Activated naive CD4-positive, alpha-beta T cell treated with anti-CD3 and anti-CD28 coated beads, Interleukin-2, amount 10 ng/mL, durations not matched to agents 7 days and 5 days (primary cell): ENCODE measurements around the gene GDPD5.

Experiments
- CTCF ChIA-PET: fragments of 350-600 bp; sonication (Branson Sonifier 250); formaldehyde crosslinking; loops from one replicate; lab custom pipeline; 2021; ENCODE audit warnings: antibody characterized with exemption; lab: Charles Lee
- DNase-seq: peaks from one replicate; pipeline ENCODE4 v3.0.0-alpha.2; 2020
- H3K27ac Mint-ChIP-seq: one replicate; pipeline ENCODE4 v1.8.0; 2021; ENCODE audit warnings: mild to moderate bottlenecking, moderate library complexity, mixed read lengths
- H3K27me3 Mint-ChIP-seq: one replicate; pipeline ENCODE4 v1.8.0; 2021; ENCODE audit warnings: mild to moderate bottlenecking, mixed read lengths
- H3K36me3 Mint-ChIP-seq: one replicate; pipeline ENCODE4 v1.8.0; 2021; ENCODE audit warnings: mixed read lengths
- H3K4me1 Mint-ChIP-seq: one replicate; pipeline ENCODE4 v1.8.0; 2021; ENCODE audit warnings: mixed read lengths
- H3K4me3 Mint-ChIP-seq: one replicate; pipeline ENCODE4 v1.8.0; 2021; ENCODE audit warnings: mild to moderate bottlenecking, moderate library complexity, mixed read lengths
- H3K9me3 Mint-ChIP-seq: one replicate; pipeline ENCODE4 v1.8.0; 2021; ENCODE audit warnings: mixed read lengths

Gene GDPD5

DNA sequence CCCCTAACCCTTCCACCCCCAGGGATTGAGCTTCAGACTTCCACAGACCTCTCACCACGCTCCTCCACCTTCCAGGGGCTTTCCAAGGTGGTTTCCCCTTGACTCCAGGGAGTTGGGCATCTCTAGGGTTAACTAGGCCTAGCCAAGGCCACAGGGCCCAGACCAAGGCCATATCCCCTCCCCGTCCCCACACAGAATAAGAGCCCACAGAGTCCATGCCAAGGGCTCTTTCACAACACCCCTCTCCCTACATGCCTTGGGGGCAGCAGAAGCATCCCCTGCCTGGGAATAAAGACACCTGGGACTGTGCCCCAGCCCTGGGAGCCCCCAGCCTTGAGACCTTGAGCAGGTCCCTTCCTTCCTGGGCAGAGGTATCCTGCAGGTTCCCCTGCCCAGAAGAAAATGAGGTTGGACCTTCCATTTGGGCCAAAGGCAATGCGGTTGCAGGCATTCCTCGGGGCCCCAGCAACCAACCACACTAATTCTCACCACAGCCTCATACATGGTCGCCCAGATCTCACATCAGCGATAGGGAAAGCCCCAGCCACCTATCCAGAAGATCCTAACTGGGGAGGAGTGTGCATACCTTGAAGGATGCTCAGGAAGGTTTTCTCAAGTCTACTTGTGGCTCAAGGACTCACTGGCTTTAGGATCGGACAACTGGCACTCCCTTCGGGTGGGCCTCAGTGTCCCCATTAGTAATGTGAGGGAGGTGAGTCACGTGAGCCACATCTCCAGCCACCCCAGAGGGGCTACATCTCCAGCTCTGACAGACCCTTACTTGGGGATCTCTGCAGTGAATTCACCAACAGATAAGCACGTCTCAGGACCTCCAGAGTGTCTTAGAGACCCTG is 1.7 kb downstream of the GDPD5 start:
- Mint-ChIP-seq H3K4me1 (peaks cover 31% of the 10 kb centered on the region), H3K27me3 (peaks cover 64% of the 10 kb centered on the region), H3K4me3 (peak overlapping the region; percentile 86), H3K36me3 (peaks cover 4% of the 10 kb centered on the region), H3K9me3 (no peaks in the 10 kb centered on the region), H3K27ac (no peak overlapping the region)
- CTCF ChIA-PET, result interaction anchor here (1.4 to 3.8 kb wide), 4 partner anchors 9 to 79 kb away, joined by 4 to 13 read pairs (median 6); no protein-coding TSS in a partner anchor
- DNase-seq, result no peak

DNA sequence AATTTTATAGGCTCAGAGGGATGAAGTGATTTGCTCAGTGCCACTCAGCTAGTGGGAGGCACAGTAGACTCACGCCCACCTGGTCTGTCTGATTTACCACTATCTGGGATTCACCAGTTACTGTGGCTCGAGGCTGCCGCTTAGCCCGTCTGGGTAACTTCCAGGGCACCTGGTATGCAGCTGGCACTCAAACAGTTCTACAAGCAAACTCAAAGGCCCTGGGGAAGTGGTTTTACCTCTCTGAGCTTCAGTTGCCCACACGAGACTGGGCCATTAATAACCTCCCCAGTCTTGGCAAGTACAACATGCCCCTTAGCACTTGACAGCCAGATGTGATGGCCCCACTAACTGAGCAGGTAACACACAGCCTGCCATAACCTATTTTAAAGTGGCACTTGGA is 2.6 kb downstream of the GDPD5 start:
- peaks cover 58% of the 10 kb centered on the region for H3K27me3 Mint-ChIP-seq
- H3K4me1 Mint-ChIP-seq, result peaks cover 31% of the 10 kb centered on the region
- DNase-seq, result no peak
- H3K4me3 Mint-ChIP-seq, result no peak overlapping the region
- no peaks in the 10 kb centered on the region for H3K9me3 Mint-ChIP-seq
- H3K36me3 Mint-ChIP-seq, result peaks cover 4% of the 10 kb centered on the region
- peak overlapping the region; percentile 37 for H3K27ac Mint-ChIP-seq
- CTCF ChIA-PET, result interaction anchor here (1.0 to 3.8 kb wide), 6 partner anchors 10 to 135 kb away, joined by 3 to 13 read pairs (median 5); no protein-coding TSS in a partner anchor

GRCh38 chr11:75522286-75523044 is 3.3 kb downstream of the GDPD5 start:
- peaks cover 32% of the 10 kb centered on the region for H3K4me1 Mint-ChIP-seq
- H3K27ac Mint-ChIP-seq, result no peak overlapping the region
- peaks cover 4% of the 10 kb centered on the region for H3K36me3 Mint-ChIP-seq
- CTCF ChIA-PET, result interaction anchor here (1.0 to 3.8 kb wide), 6 partner anchors 12 to 135 kb away, joined by 3 to 13 read pairs (median 4); no protein-coding TSS in a partner anchor
- peaks cover 54% of the 10 kb centered on the region for H3K27me3 Mint-ChIP-seq
- no peak overlapping the region for H3K4me3 Mint-ChIP-seq
- H3K9me3 Mint-ChIP-seq, result no peaks in the 10 kb centered on the region
- DNase-seq, result no peak

- Mint-ChIP-seq H3K4me3 (no peak overlapping the region), H3K9me3 (peaks cover 2% of the 10 kb centered on the region), H3K4me1 (peaks cover 31% of the 10 kb centered on the region), H3K36me3 (peaks cover 9% of the 10 kb centered on the region), H3K27me3 (peaks cover 37% of the 10 kb centered on the region), H3K27ac (no peak overlapping the region)
- CTCF ChIA-PET, result interaction anchor here (0.6 to 1.4 kb wide), 3 partner anchors 70 to 95 kb away, joined by 3 read pairs; no protein-coding TSS in a partner anchor
- no peak for DNase-seq
These were observed 5.1 kb downstream of the GDPD5 start for GRCh38 chr11:75520688-75521087.

DNA sequence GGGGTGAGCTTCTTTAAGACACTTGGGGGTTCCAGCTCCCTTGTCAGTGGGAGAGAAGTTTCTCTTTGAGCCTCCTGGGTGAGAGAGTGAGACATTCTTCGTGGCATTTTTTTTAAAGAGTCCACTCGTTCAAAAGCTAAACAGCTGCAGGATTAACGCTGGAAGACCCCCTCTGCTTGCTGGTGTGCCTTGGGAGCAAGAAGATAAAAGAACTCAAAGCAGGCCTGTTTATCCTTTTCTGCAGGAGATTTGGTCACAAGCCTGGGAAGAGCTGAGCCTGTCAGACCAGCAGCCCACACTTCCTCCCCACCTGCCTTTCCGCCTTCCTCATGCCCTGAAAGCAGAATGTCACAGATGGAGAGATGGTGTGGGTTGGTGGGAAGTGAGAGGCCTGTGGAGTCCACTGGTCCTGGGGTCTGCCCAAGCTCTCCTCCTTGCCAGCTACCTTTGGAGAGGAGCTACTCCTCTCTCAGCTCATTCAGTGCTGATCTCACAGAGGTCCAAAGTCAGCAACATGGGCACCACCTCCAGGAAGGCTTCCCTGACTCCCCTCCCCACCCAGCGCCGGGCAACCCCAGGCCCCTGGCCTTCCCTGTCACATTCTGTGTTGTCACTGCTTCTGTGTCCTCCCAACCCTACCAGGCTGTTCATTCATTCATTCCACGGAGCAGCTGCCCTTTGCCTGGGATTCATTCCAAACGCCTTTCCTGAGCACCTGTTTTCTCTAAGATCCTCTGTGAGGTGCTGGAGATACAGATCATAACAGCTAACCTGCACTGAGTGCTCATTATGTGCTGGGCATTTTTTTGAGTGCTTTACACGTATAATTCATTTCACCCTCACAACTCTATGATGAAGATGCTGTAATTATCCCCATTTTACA is 6.7 kb downstream of the GDPD5 start:
- CTCF ChIA-PET, result interaction anchor here (1.1 to 2.5 kb wide), 3 partner anchors 74 to 76 kb away, joined by 3 to 9 read pairs (median 3); no protein-coding TSS in a partner anchor
- Mint-ChIP-seq H3K27ac (no peak overlapping the region), H3K4me1 (peaks cover 27% of the 10 kb centered on the region), H3K27me3 (peaks cover 23% of the 10 kb centered on the region), H3K36me3 (peaks cover 9% of the 10 kb centered on the region), H3K9me3 (peaks cover 2% of the 10 kb centered on the region), H3K4me3 (no peak overlapping the region)
- no peak for DNase-seq

DNA sequence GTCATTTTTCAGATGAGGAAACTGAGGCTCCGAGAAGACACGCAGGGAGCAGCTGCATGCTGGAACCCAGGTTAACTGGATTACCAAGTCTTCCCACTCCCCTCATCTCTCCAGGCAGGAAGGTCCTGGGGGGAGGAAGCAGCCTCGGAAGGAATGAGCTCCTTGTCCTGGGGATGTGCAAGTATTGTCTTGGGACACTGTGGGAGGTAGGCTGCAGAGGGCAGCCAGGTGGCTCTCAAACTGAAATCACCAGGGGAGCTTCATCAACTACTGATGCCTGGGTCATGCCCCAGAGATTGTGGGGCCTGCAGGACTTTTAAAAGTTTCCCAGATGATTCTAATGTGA is 7.6 kb downstream of the GDPD5 start:
- Mint-ChIP-seq H3K4me3 (no peak overlapping the region), H3K27ac (no peak overlapping the region), H3K9me3 (peaks cover 2% of the 10 kb centered on the region), H3K4me1 (peaks cover 19% of the 10 kb centered on the region), H3K27me3 (peaks cover 19% of the 10 kb centered on the region), H3K36me3 (peaks cover 6% of the 10 kb centered on the region)
- CTCF ChIA-PET, result interaction anchor here (2.5 kb wide), 1 partner anchor 74 kb away, joined by 9 read pairs; no protein-coding TSS in a partner anchor
- no peak for DNase-seq

DNA sequence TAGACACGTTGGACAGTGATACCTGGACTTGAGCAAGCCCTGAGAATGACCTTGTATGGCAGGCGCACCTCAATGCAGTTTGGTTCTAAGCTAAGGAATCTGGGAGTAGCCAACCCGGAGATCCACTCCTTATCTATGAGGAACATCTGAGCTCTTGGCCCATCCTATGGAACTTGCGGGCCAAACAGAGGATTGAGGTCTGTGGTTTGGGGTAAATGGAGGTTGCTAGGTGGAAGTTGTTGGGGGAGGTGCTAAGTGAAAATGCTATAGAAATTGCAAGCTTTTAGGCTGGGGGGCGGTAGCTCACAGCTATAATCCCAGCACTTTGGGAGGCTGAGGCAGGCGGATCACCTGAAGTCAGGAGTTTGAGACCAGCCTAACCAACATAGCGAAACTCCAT is 8.9 kb downstream of the GDPD5 start:
- Mint-ChIP-seq H3K4me1 (peaks cover 21% of the 10 kb centered on the region), H3K9me3 (peaks cover 2% of the 10 kb centered on the region), H3K27ac (no peak overlapping the region), H3K36me3 (peaks cover 6% of the 10 kb centered on the region), H3K4me3 (no peak overlapping the region), H3K27me3 (peaks cover 18% of the 10 kb centered on the region)
- CTCF ChIA-PET, result interaction anchor here (1.1 to 2.5 kb wide), 2 partner anchors 13 to 73 kb away, joined by 4 to 9 read pairs; no protein-coding TSS in a partner anchor
- DNase-seq, result no peak

DNA sequence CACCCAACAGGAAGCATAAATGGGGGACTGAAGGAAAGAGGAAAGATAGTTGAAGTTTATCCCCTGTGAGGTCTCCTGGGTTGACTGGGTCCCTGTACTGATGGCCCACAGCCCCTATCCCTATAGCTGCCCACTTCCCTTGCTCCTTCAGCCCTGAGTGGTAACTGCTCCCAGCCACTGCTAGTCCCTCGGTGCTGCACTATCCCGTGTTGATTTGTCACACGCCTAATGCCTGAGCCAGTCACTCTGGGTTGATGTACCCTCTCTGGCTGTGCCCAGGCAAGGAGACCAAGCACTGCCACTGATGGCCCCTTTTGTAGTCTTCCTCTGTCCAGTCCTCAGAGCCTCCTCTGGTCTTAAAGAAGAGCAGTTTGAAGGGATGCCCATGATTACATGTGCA is 9.6 kb downstream of the GDPD5 start:
- peaks cover 2% of the 10 kb centered on the region for H3K9me3 Mint-ChIP-seq
- H3K36me3 Mint-ChIP-seq, result peaks cover 6% of the 10 kb centered on the region
- H3K27me3 Mint-ChIP-seq, result peaks cover 22% of the 10 kb centered on the region
- DNase-seq, result no peak
- peaks cover 21% of the 10 kb centered on the region for H3K4me1 Mint-ChIP-seq
- H3K27ac Mint-ChIP-seq, result no peak overlapping the region
- no peak overlapping the region for H3K4me3 Mint-ChIP-seq
- CTCF ChIA-PET, result interaction anchor here (0.6 kb wide), 1 partner anchor 205 kb away, joined by 3 read pairs; no protein-coding TSS in a partner anchor

DNA sequence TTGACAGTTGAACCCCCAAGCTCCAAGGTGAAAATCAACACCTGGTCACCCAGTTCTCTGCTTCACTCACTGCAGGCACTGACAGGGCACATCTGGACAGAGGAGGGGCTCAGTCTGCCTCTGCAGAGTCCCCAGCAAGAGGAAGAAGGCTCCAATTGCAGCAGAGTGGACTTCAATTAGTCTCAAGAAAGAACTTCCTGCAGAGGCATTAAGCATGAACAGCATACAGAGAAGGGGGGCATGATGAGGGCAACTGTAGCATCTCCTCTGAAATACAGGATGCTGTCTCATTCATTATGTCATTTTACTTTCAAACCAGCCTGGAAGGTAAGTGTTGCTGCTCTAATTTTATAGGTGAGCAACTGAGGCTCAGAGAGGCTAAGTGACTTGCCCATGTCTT is 11.1 kb downstream of the GDPD5 start:
- Mint-ChIP-seq H3K4me3 (no peak overlapping the region), H3K9me3 (peaks cover 2% of the 10 kb centered on the region), H3K4me1 (peaks cover 24% of the 10 kb centered on the region), H3K27me3 (peaks cover 19% of the 10 kb centered on the region), H3K27ac (no peak overlapping the region), H3K36me3 (peaks cover 6% of the 10 kb centered on the region)
- CTCF ChIA-PET, result no interaction called here
- DNase-seq, result no peak

DNA sequence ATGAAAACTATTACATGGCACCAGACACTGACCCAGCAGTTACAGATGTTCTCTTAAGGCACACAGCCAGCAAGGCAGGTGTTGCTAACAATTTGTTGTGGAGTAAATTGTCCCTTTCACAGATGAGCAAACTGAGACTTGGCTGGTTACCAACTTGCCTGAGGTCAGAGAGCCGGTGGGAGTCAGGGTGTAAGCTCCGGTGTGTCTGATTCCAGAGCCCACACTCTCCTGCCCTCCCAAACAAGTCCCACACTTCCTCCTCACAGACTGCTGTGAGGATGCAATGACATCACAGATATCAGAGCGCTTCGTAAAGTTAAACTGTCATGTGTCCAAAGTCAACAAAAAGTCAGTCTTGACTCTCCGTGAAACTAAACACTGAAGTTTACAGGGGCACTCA is 12.5 kb downstream of the GDPD5 start:
- peaks cover 13% of the 10 kb centered on the region for H3K27me3 Mint-ChIP-seq
- H3K27ac Mint-ChIP-seq, result no peak overlapping the region
- no peak overlapping the region for H3K4me3 Mint-ChIP-seq
- peaks cover 35% of the 10 kb centered on the region for H3K4me1 Mint-ChIP-seq
- CTCF ChIA-PET, result no interaction called here
- peaks cover 6% of the 10 kb centered on the region for H3K36me3 Mint-ChIP-seq
- DNase-seq, result no peak
- peaks cover 2% of the 10 kb centered on the region for H3K9me3 Mint-ChIP-seq

DNA sequence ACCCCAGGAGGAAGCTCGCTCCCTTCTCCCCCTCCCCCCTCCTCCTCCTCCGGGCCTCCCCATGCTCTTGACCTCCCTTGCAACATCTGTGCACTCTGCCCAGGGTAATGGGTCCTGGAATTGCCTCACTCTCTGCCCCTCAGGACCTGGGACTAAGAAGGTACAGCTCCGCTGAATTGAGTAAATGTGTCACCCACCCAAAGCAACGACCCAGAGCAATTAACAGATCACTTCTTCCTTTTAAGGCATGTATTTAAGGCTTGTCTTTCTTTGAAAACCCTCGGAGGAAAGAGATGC is 15.1 kb downstream of the GDPD5 start:
- DNase-seq, result no peak
- Mint-ChIP-seq H3K27me3 (peaks cover 11% of the 10 kb centered on the region), H3K4me1 (peaks cover 30% of the 10 kb centered on the region), H3K4me3 (no peak overlapping the region), H3K27ac (no peak overlapping the region), H3K9me3 (no peaks in the 10 kb centered on the region), H3K36me3 (peaks cover under 1% of the 10 kb centered on the region)
- CTCF ChIA-PET, result interaction anchor here (0.6 to 2.0 kb wide), 2 partner anchors 14 to 231 kb away, joined by 3 to 4 read pairs; no protein-coding TSS in a partner anchor

DNA sequence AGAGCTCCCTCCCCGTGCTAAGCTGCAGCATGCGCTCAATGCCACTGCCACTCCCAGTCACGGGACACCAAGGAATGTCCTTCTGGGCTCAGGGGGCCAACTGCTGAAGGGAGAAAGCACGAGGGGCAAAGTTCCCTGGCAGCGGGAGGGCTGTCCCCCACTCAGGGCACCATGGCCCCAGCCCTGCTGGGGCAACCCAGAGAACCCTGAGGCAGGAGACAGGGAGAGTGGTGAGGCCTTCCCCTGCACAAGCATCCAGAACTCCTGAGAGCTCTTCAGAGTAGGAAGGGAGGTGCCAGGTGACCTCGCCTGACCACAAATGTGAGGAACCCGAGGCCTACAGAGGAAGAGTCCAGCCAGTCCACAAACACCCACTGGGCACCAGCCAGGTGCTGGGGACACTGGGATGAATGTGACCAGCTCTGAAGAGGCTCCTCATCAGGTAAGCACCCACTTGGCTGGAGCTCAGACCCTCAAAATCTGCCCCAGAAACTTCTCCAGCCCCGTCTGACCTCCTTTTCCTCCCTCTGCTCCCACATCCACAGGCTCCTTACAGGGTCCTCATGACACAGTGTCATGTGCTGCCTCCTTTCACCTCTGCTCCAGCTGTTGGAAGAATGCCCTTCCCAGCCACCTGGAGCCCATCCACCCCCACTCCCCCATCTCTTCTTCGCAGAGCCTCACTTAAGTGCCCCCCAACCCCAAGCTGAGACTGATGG is 15.6 kb downstream of the GDPD5 start:
- no peak overlapping the region for H3K27ac Mint-ChIP-seq
- peaks cover 11% of the 10 kb centered on the region for H3K27me3 Mint-ChIP-seq
- H3K4me3 Mint-ChIP-seq, result no peak overlapping the region
- peaks cover 30% of the 10 kb centered on the region for H3K4me1 Mint-ChIP-seq
- peaks cover 1% of the 10 kb centered on the region for H3K36me3 Mint-ChIP-seq
- no peak for DNase-seq
- CTCF ChIA-PET, result interaction anchor here (1.0 to 2.0 kb wide), 2 partner anchors 14 to 59 kb away, joined by 3 to 4 read pairs; no protein-coding TSS in a partner anchor
- H3K9me3 Mint-ChIP-seq, result no peaks in the 10 kb centered on the region
